DOHH2 (cell line): Measurements from ENCODE around the gene SECISBP2.

Experiments used
- CTCF ChIP-seq: fragments of 200-600 bp; sonication (generic); IDR thresholded peaks from one replicate; pipeline ENCODE4 v1.5.1; 2014; ENCODE audit warnings: antibody characterized with exemption, mild to moderate bottlenecking, low read depth, low read length; ENCODE audit not compliant: poor library complexity, severe bottlenecking
- EZH2phosphoT487 ChIP-seq: fragments of 200-600 bp; sonication (generic); IDR thresholded peaks from 2 replicates; pipeline ENCODE4 v1.6.1; 2017; ENCODE audit warnings: borderline replicate concordance, mild to moderate bottlenecking, antibody characterized with exemption, low read length, moderate library complexity, mixed read lengths

- TF ChIP-seq CTCF = no peak
- no peak for TF ChIP-seq EZH2phosphoT487
Measured at GRCh38 chr9:89365532-89365912, 47.2 kb downstream of the SECISBP2 start.
